Loucy (cell line): ENCODE measurements around the gene IGFBP5.

Experiments used
- EZH2phosphoT487 ChIP-seq: fragments of 200-600 bp; IDR thresholded peaks from 2 replicates; pipeline ENCODE4 v1.6.1; 2018; ENCODE audit warnings: antibody characterized with exemption, mild to moderate bottlenecking, moderate library complexity, borderline replicate concordance
- TF ChIP-seq, protein P1 (sequence below): fragments of 200-600 bp; sonication (generic); conservative IDR thresholded peaks from 2 replicates; pipeline ENCODE4 v1.5.1; 2014; ENCODE audit warnings: mild to moderate bottlenecking, antibody characterized with exemption, low read length

- TF ChIP-seq, protein P1, sequence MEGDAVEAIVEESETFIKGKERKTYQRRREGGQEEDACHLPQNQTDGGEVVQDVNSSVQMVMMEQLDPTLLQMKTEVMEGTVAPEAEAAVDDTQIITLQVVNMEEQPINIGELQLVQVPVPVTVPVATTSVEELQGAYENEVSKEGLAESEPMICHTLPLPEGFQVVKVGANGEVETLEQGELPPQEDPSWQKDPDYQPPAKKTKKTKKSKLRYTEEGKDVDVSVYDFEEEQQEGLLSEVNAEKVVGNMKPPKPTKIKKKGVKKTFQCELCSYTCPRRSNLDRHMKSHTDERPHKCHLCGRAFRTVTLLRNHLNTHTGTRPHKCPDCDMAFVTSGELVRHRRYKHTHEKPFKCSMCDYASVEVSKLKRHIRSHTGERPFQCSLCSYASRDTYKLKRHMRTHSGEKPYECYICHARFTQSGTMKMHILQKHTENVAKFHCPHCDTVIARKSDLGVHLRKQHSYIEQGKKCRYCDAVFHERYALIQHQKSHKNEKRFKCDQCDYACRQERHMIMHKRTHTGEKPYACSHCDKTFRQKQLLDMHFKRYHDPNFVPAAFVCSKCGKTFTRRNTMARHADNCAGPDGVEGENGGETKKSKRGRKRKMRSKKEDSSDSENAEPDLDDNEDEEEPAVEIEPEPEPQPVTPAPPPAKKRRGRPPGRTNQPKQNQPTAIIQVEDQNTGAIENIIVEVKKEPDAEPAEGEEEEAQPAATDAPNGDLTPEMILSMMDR: no peak
- no peak for TF ChIP-seq EZH2phosphoT487
These were observed 24.3 kb downstream of the IGFBP5 start for GRCh38 chr2:216671081-216671411.
